SJSA1 (cell line): ENCODE results near the gene MAPK8IP3. TPM values are rescaled to one million over a fixed set of nuclear protein-coding genes. Genes with fewer than 3 reads are reported as not detected.

ENCODE experiments used
- DNase-seq, 2 experiments: peaks; one replicate each; pipeline ENCODE4 v3.0.0-alpha.2; 2015 to 2020; ENCODE audit warnings: low spot score in 2 of 2, low read depth in 1 of 2
- H3K27ac ChIP-seq: fragments of 250-450 bp; sonication (Bioruptor Pico); 2 replicates; pipeline ENCODE4 v1.5.1; 2020; ENCODE audit warnings: mild to moderate bottlenecking, moderate library complexity
- H3K27me3 ChIP-seq: fragments of 250-450 bp; sonication (Bioruptor Pico); replicated peaks from 2 replicates; pipeline ENCODE4 v1.5.1; 2020; ENCODE audit warnings: mild to moderate bottlenecking, moderate library complexity
- H3K36me3 ChIP-seq: fragments of 250-450 bp; sonication (Bioruptor Pico); 2 replicates; pipeline ENCODE4 v1.5.1; 2020; ENCODE audit warnings: mild to moderate bottlenecking
- H3K4me1 ChIP-seq: fragments of 250-450 bp; sonication (Bioruptor Pico); replicated peaks from 2 replicates; pipeline ENCODE4 v1.6.1; 2021; ENCODE audit warnings: mild to moderate bottlenecking
- H3K4me3 ChIP-seq: fragments of 250-450 bp; sonication (Bioruptor Pico); 2 replicates; pipeline ENCODE4 v1.5.1; 2020; ENCODE audit warnings: mild to moderate bottlenecking
- H3K9me3 ChIP-seq: fragments of 250-450 bp; sonication (Bioruptor Pico); replicated peaks from 2 replicates; pipeline ENCODE4 v1.5.1; 2020; ENCODE audit warnings: mild to moderate bottlenecking
- total RNA-seq: library from RNA; depleted of rRNA; stranded (reverse); fragments of >200 nt; shearing (Covaris generic); gene quantifications from 2 replicates; pipeline ENCODE4 v1.2.3, GENCODE V29; 2014

MAPK8IP3 gene
- total RNA-seq, 1 experiment from 2014 or later: 26.5 TPM

DNA sequence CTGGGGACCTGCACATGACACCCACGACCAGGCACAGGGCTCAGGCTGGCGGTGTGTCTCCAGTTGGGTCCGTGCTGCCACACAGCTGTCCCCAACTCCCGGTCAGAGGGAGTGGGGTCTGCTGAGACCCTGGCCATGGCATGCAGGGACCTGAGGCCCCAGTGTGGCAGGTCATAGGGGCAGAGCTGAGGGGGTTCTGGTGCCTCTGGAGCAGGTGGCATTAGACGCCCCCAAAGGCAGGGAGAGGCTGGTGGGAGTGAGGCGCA lies 81.0 kb downstream of the MAPK8IP3 start:
- Histone ChIP-seq H3K4me3 (no peak overlapping the region), H3K27me3 (no peaks in the 10 kb centered on the region), H3K27ac (no peak overlapping the region), H3K4me1 (peaks cover 8% of the 10 kb centered on the region), H3K36me3 (peaks cover 72% of the 10 kb centered on the region), H3K9me3 (no peaks in the 10 kb centered on the region)
- no peak for DNase-seq

DNA sequence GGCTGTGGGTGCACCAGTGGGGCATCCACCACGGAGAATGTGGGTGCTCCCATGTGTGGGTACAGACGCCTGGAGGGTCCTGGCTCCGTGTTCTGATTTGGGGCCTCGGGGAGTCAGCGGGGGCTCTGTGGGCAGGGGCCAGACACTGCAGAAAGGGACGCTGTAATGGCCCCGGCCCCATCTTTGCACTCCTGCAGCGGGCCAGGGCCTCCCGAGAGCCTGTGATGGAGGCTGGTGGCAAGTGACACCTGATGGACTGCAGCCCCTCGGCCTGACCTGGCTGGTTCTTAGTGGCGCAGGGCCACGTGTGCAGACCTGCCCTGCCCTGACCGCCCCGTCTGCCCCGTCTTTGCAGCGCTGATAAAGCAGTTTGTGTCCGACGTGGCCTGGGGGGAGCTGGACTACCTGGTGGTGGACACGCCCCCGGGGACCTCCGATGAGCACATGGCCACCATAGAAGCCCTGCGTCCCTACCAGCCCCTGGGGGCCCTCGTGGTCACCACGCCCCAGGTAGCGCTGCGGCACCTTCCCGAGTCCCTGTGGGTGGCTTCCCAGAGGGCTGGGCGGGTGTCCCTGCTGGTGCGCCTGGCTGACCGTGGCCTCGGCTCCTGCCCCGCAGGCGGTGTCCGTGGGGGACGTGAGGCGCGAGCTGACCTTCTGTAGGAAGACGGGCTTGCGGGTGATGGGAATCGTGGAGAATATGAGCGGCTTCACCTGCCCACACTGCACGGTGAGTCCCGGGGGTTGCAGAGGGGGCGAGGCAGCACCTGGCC lies 81.5 kb downstream of the MAPK8IP3 start:
- Histone ChIP-seq H3K4me1 (peaks cover 7% of the 10 kb centered on the region), H3K27ac (no peak overlapping the region), H3K27me3 (no peaks in the 10 kb centered on the region), H3K4me3 (no peak overlapping the region), H3K36me3 (peaks cover 72% of the 10 kb centered on the region), H3K9me3 (no peaks in the 10 kb centered on the region)
- DNase-seq: no peak

GRCh38 chr16:1788095-1788707 lies 82.2 kb downstream of the MAPK8IP3 start:
- no peaks in the 10 kb centered on the region for H3K9me3 ChIP-seq
- H3K36me3 ChIP-seq: peaks cover 70% of the 10 kb centered on the region
- peaks cover 7% of the 10 kb centered on the region for H3K4me1 ChIP-seq
- DNase-seq: no peak
- no peak overlapping the region for H3K4me3 ChIP-seq
- no peaks in the 10 kb centered on the region for H3K27me3 ChIP-seq
- H3K27ac ChIP-seq: no peak overlapping the region

DNA sequence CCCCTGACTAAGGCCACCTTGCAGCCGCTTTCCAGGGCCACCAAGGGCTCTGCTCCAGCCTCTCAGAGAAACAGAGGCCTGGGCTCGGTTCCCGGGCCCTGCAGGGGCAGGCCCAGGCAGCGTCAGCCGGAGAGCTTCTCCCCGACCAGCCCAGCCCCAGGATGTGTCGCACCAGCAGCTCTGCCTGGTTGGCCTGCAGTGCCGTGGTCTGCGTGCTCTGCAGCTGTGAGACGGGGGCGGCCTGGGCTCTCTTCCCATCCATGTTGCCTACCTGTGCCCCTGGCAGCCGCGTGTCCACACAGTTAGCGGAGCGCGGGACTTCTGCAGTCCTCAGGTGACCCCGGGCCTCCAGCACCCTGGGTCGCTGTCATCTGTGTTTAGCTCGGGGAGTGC lies 82.7 kb downstream of the MAPK8IP3 start:
- Histone ChIP-seq H3K27me3 (no peaks in the 10 kb centered on the region), H3K27ac (no peak overlapping the region), H3K9me3 (no peaks in the 10 kb centered on the region), H3K4me1 (peaks cover 7% of the 10 kb centered on the region; the same call in 1 of the 2 replicates), H3K36me3 (peaks cover 70% of the 10 kb centered on the region), H3K4me3 (no peak overlapping the region)
- DNase-seq: no peak

DNA sequence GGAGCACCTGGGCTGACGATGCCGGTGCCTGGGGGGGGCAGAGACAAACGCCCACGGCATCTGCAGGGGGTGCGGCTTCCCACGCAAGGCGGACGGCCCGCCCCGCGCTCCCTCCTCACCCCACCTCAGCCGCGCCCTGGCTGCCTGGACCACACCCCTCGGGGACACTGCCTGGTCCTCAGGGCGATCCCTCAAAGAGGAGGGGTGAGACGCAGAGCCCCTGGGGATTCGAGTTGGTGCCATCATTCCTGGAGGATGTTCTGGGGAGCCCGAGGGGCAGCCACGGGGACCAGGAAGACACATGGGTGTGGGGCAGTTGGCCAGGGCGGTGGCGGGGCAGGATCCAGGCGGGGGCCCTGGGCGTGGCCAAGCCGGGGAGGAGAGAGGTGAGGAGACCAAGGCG lies 83.6 kb downstream of the MAPK8IP3 start:
- Histone ChIP-seq H3K4me3 (no peak overlapping the region), H3K9me3 (no peaks in the 10 kb centered on the region), H3K36me3 (peaks cover 65% of the 10 kb centered on the region), H3K4me1 (no peaks in the 10 kb centered on the region), H3K27ac (no peak overlapping the region), H3K27me3 (no peaks in the 10 kb centered on the region)
- DNase-seq: no peak

GRCh38 chr16:1790261-1790610 lies 84.2 kb downstream of the MAPK8IP3 start:
- H3K27me3 ChIP-seq: no peaks in the 10 kb centered on the region
- DNase-seq: no peak
- peaks cover 60% of the 10 kb centered on the region for H3K36me3 ChIP-seq
- no peaks in the 10 kb centered on the region for H3K9me3 ChIP-seq
- H3K4me3 ChIP-seq: no peak overlapping the region
- no peaks in the 10 kb centered on the region for H3K4me1 ChIP-seq
- no peak overlapping the region for H3K27ac ChIP-seq

- Histone ChIP-seq H3K27me3 (no peaks in the 10 kb centered on the region), H3K36me3 (peaks cover 58% of the 10 kb centered on the region), H3K4me1 (no peaks in the 10 kb centered on the region), H3K4me3 (no peak overlapping the region), H3K27ac (no peak overlapping the region), H3K9me3 (no peaks in the 10 kb centered on the region)
- no peak for DNase-seq
Measured at GRCh38 chr16:1790611-1791255, 84.7 kb downstream of the MAPK8IP3 start.

- Histone ChIP-seq H3K27me3 (no peaks in the 10 kb centered on the region), H3K4me3 (no peak overlapping the region), H3K4me1 (no peaks in the 10 kb centered on the region), H3K9me3 (no peaks in the 10 kb centered on the region), H3K27ac (no peak overlapping the region), H3K36me3 (peaks cover 51% of the 10 kb centered on the region)
- no peak for DNase-seq
Measured at GRCh38 chr16:1791256-1791942, 85.4 kb downstream of the MAPK8IP3 start.

DNA sequence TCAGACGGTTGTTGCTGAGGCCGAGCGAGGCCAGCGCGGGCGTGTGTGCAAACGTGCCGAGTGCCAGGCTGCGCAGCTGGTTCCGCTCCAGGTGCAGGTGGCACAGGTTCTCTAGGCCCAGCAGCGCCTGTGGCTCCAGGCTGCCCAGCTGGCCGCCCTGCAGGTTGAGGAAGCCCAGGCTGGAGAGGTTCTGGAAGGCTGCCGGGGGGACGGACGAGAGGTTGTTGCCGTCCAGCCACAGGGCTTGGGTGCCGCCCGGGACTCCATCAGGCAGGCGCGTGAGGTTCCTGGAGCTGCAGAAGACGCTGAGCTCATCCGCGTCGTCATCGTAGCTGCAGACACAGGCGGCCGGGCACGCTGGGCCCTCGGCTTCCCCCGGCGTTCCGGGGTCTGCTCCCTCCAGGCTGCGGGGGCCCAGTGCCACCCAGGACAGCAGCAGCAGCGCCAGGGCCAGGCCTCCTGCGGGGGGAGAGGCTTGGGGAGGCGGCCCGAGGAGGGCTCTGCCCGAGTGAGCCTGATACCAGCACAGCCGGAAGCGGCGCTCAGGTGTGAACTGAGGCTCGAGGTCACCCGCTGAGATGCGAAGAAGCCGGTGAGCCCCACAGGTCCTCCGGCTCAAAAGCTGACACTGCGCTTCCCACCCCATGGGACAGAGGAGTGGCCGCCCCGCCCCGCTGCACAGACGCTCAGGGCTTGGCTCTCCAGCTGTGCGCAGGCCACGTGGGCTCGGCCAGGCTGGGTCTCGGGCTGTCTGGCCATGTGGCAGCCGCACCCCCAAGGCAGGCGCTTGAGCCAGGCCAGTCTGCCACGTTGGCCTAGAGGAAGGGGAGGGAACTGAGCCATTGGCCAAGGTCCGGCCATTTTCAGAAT lies 86.2 kb downstream of the MAPK8IP3 start:
- Histone ChIP-seq H3K27me3 (no peaks in the 10 kb centered on the region), H3K27ac (no peak overlapping the region), H3K36me3 (peaks cover 44% of the 10 kb centered on the region), H3K4me3 (no peak overlapping the region), H3K4me1 (no peaks in the 10 kb centered on the region), H3K9me3 (no peaks in the 10 kb centered on the region)
- DNase-seq: no peak

DNA sequence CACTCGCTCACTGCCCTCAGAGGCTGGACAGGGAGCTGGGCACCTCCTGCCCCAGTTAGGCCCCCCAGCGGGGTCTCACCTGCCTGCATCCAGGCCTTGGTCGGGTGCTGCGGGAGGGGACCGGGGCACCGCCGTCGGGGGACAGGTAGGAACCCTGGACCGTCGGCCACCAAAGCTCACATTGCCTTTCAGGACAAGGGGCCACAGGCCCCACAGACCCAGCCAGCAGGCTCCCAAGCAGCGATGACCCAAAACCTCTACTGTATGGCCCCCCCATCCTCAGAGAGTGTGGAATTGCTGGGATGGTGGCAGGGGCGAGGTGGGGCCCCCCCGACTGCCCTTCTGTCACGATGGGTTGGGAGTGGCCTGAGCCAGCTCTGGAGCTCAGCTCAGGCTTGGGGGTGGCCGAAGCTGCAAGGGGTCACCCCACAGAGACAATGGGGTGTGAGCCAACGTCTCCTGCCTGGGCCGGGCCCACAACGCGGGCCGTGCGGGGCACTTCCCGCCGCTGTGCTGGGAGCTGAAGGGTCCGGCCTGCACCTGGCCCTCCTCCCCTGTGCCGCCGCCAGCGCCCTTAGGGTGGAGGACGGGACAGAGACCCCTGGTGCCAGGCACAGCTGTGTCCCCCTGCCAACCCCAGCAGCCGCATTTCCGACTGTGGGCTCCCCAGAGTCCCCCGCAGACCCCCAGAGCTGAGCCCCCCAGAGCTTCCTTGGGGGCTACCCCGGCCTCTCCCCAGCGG lies 87.0 kb downstream of the MAPK8IP3 start:
- no peak overlapping the region for H3K27ac ChIP-seq
- peaks cover 5% of the 10 kb centered on the region; the same call in 1 of the 2 replicates for H3K9me3 ChIP-seq
- H3K4me3 ChIP-seq: no peak overlapping the region
- no peaks in the 10 kb centered on the region for H3K27me3 ChIP-seq
- peaks cover 41% of the 10 kb centered on the region for H3K36me3 ChIP-seq
- no peak for DNase-seq
- no peaks in the 10 kb centered on the region for H3K4me1 ChIP-seq

- Histone ChIP-seq H3K27ac (no peak within 1 kb of the TSS), H3K27me3 (no peaks in the 10 kb centered on the region), H3K4me3 (no peak within 1 kb of the TSS), H3K4me1 (no peaks in the 10 kb centered on the region), H3K36me3 (peaks cover 34% of the 10 kb centered on the region), H3K9me3 (peaks cover 8% of the 10 kb centered on the region; the same call in 1 of the 2 replicates)
- DNase-seq: no peak
Measured at GRCh38 chr16:1793578-1794220, 87.7 kb downstream of the MAPK8IP3 start, which contains the start of gene IGFALS. TSS of gene IGFALS (minus strand) at chr16:1793705. CDS start at chr16:1793652, 53 bp downstream.

- peaks cover 8% of the 10 kb centered on the region; the same call in 1 of the 2 replicates for H3K9me3 ChIP-seq
- no peak for DNase-seq
- H3K36me3 ChIP-seq: peaks cover 30% of the 10 kb centered on the region
- no peak overlapping the region for H3K4me3 ChIP-seq
- H3K27me3 ChIP-seq: no peaks in the 10 kb centered on the region
- no peaks in the 10 kb centered on the region for H3K4me1 ChIP-seq
- H3K27ac ChIP-seq: no peak overlapping the region
Measured at GRCh38 chr16:1794221-1794871, 88.4 kb downstream of the MAPK8IP3 start.
